Liver (tissue), 3 donors: ENCODE results near the gene MEX3C.

Experiments
- CTCF ChIP-seq: fragments of 150-350 bp; IDR thresholded peaks from 2 replicates; pipeline ENCODE4 v1.5.1; 2017; ENCODE audit warnings: improper control_type of control experiment, low read depth, low read length; ENCODE audit not compliant: missing input control
- EGR1 ChIP-seq, 2 donors: IDR thresholded peaks; 2 replicates each; pipeline ENCODE4 v1.6.1; 2016 to 2018; ENCODE audit warnings: antibody characterized with exemption in 2 of 2, low read depth in 2 of 2
- TAF1 ChIP-seq: conservative IDR thresholded peaks from 2 replicates; pipeline ENCODE4 v1.6.1; 2016; ENCODE audit warnings: antibody characterized with exemption, mild to moderate bottlenecking
- donor health status: healthy.
- donor health status: healthy.

- TF ChIP-seq CTCF (no peak), EGR1 (IDR thresholded peaks at IDR 0.05; ENCODE audit: low read depth in 2 of 2) (no peak), TAF1 (no peak)
Observed at GRCh38 chr18:51163543-51163942, 33.9 kb downstream of the MEX3C start.
